COLO829 (cell line): ENCODE measurements around the gene TUBB.
A peak's percentile ranks its signal among the peaks of the same experiment; 100 is the strongest.
"Not testable (repeated sequence)": the region's sequence is repeated elsewhere in the genome, so short reads cannot be mapped to it uniquely, and the experiment has no call there.

Experiments
- DNase-seq: peaks from one replicate; pipeline ENCODE4 v3.0.0; 2012; ENCODE audit warnings: low spot score

The TUBB gene

GRCh38 chr6:30717845-30718720 lies 2.1 kb upstream of the TUBB start:
- not testable (repeated sequence) for DNase-seq

GRCh38 chr6:30719356-30719755 lies 796 bp upstream of the TUBB start:
- no peak for DNase-seq

DNA sequence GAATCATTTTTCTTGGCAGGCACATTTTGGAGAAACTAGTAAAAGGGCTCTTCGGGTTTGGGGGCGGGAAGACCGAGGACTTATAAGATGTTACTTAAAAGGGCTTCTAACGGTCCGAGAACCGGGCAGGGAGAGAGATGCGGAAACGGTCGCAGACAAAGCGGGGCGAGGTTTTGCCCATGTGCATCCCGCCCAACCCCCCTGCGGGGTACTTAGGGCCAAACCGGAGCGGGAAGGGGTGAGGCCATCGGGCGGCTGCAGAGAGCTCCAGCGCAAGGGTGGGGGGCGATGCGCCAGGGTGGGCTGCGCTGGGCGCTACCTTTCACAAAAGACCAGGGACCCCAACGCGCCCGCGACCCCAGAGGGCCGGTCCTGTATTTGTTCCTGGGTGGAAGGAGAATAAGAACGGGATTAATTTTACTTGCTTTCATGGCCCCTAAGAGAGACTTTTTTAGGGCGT lies 616 bp downstream of the TUBB start:
- no peak for DNase-seq

DNA sequence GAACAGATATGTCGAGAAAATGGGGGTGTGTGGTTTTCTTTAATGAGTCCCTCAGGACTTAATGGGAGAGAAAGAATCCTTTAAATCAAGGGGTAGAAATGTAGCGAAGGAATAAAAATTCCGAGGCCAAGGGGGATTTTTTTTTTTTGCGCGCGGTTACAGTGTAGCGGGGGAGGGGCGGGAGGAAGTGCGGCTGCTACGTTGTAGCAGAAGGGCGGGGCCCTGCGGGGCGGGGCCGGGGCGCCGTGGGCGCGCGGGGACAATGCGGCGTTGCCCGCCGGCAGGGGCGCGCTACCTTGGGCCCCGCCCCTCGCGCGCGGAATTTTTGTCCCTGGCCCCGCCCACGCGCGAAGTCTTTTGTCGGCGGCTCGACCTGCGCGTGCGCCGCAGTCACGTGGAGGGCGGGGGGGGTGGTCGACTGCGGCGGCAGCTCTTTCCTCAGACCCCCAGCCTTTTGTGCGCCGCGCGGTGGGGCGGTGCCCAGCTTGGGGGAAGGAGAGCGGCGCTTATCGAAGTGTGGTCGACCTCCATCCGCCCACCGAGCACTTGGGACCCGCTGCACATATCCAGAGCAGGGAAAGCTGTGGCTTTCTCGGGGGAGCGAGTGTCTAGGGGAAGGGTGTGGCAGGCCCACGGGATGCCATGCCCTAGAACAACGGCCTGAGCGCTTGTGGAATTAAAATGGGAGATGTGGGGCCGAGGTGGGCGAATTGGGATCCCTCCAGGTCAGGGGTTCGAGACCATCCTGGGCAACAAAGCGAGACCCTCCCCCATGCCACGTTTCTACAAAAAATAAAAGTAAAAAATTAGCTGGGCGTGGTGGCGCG lies 1.3 kb downstream of the TUBB start:
- peak; percentile 83 for DNase-seq

GRCh38 chr6:30722025-30722279 lies 1.8 kb downstream of the TUBB start:
- not testable (repeated sequence) for DNase-seq

GRCh38 chr6:30722280-30723112 lies 2.3 kb downstream of the TUBB start:
- DNase-seq = peak; percentile 73

DNA sequence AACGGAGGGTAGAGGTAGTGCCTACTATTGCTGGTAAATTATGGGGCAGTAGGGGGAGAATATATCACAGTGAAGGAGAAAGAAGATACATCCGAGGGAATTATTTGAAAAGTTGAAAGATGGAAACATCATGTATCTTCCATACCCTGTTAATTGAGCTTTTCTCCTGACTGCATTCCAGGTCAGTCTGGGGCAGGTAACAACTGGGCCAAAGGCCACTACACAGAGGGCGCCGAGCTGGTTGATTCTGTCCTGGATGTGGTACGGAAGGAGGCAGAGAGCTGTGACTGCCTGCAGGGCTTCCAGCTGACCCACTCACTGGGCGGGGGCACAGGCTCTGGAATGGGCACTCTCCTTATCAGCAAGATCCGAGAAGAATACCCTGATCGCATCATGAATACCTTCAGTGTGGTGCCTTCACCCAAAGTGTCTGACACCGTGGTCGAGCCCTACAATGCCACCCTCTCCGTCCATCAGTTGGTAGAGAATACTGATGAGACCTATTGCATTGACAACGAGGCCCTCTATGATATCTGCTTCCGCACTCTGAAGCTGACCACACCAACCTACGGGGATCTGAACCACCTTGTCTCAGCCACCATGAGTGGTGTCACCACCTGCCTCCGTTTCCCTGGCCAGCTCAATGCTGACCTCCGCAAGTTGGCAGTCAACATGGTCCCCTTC lies 3.1 kb downstream of the TUBB start:
- DNase-seq = not testable (repeated sequence)

DNA sequence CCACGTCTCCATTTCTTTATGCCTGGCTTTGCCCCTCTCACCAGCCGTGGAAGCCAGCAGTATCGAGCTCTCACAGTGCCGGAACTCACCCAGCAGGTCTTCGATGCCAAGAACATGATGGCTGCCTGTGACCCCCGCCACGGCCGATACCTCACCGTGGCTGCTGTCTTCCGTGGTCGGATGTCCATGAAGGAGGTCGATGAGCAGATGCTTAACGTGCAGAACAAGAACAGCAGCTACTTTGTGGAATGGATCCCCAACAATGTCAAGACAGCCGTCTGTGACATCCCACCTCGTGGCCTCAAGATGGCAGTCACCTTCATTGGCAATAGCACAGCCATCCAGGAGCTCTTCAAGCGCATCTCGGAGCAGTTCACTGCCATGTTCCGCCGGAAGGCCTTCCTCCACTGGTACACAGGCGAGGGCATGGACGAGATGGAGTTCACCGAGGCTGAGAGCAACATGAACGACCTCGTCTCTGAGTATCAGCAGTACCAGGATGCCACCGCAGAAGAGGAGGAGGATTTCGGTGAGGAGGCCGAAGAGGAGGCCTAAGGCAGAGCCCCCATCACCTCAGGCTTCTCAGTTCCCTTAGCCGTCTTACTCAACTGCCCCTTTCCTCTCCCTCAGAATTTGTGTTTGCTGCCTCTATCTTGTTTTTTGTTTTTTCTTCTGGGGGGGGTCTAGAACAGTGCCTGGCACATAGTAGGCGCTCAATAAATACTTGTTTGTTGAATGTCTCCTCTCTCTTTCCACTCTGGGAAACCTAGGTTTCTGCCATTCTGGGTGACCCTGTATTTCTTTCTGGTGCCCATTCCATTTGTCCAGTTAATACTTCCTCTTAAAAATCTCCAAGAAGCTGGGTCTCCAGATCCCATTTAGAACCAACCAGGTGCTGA lies 3.9 kb downstream of the TUBB start:
- DNase-seq = not testable (repeated sequence)

- no peak for DNase-seq
Observed at GRCh38 chr6:30724906-30725667, 4.9 kb downstream of the TUBB start.

DNA sequence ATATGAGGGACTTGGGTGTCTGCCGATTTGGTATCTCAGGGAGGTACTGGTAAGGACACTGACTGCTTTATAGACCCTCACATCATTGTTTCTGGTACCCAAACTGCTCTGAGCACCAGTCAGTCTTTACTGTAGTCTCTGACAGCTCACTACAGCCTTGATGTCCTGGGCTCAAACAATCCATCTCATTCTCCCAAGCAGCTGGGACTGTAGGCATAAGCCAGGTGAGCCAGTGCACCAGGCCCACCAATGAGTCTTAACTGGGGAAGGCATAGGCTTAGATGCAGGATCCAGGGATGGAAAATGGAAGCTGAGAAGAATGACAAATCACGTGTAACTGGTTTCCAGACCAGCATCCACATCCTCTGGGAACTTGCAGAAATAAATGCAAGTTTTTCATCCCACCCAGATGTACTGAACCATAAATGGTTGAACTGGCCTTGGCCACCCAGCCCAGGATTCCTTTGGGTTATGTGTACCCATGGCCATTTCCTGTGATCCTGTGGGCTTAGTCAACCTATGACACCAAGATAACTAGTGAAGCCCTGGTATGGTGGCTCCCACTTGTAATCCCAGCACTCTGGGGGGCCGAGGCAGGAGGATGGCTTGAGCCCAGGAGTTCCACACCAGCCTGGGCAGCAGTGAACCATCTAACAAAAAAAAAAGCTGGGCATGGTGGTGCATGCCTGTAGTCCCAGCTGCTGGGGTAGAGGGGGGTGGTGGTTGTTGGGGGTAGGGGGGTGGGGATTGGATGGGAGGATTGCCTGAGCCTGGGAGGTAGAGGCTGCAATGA lies 5.8 kb downstream of the TUBB start:
- DNase-seq = no peak

DNA sequence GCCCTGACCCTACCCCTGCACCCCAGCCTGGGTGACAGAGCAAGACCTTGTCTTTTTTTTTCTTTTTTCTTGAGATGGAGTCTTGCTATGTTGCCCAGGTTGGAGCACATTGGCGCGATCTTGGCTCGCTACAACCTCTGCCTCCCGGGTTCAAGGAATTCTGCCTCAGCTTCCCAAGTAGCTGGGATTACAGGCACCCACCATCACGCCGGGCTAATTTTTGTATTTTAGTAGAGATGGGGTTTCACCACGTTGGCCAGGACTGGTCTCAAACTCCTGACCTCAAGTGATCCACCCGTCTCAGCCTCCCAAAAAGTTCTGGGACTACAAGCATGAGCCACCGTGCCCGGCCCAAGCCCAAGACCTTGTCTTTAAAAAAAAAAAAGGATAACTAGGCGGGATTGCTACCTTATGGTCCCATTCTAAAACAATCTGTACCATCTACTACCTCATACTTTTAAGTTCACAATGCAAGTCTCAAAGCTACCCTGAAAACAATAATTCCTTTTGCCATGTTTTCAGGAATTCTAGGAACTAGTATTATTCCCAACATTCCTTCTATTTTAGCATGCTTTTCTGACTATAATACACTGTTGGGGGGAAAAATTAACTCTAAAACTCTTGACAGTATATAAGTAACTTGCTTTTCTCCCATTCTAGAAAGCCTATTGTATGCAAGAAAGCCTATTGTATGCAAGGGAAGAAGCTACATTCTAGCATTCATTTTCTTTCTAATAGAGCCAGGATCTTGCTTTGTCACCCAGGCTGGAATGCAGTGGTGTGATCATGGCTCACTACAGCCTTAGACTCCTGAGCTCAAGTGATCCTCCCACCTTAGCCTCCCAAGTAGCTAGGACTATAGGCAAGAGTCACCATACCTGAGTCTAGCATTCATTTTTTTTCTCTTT lies 6.6 kb downstream of the TUBB start:
- DNase-seq = no peak

GRCh38 chr6:30727920-30728553 lies 7.9 kb downstream of the TUBB start:
- DNase-seq = no peak

DNA sequence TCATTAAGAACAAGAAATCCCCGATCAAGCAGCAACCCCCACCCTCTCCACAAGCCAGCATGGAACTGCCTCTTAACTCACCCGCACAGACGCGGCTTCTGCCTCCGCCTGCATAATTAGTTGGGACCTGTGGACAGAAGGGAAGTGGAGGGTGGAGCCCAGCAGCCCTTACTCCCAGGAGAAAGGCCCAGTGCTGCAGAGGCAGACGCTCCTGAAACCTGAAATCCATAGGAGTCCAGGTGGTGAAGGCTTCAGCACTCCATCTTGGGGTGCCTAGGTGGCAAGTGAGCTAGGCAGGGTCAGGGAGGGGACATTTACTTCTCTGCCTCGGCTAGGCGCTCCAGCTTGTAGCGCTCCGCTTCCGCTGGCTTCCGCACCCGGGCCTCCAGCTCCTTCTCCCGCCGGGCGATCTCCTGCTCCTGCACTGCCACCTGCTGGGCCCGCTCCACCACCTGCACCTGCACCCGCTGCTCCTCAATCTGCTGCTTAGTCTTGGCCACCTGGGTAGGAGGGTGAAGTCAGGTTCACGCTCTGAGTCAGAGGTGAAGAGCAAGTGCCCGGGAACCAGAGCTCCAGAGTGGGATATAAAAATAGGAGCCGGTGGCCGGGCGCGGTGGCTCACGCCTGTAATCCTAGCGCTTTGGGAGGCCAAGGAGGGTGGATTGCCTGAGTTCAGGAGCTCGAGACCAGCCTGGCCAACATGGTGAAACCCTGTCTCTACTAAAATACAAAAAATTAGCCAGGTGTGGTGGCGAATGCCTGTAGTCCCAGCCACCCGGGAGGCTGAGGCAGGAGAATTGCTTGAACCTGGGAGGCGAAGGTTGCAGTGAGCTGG lies 10.7 kb downstream of the TUBB start:
- no peak for DNase-seq

- no peak for DNase-seq
Observed at GRCh38 chr6:30732237-30732943, 12.2 kb downstream of the TUBB start.

GRCh38 chr6:30735668-30736314 lies 15.6 kb downstream of the TUBB start:
- DNase-seq = no peak
